Measurements from ENCODE around the gene CD200.

CD200 gene

DNA sequence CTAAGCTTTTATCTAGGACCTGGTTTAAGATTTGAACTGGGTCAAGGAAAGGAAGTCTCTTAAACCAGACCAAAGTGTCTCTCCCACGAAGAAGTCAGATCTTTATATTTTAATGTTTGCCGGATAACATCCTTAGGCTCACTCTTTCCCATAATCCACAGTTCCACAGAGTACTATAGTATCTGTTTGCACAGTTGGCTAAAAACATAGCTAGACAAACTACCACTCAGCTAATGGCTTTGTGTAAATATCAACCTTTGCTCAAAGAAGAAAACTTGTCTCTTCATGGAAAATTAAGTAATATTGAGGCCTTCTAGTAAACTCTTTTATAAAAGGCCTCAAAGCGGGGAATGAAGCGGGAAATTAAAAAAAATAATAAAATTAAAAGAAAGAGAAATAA, 25.4 kb upstream of the CD200 start:
- no peak overlapping the region for H3K4me3 ChIP-seq (ENCODE audit: low read length)
- no peak overlapping the region for H3K27ac ChIP-seq (ENCODE audit: low read length)
- H3K9ac ChIP-seq (ENCODE audit: low read depth, low read length): no peak overlapping the region
- peaks cover 30% of the 10 kb centered on the region for H3K4me1 ChIP-seq (ENCODE audit: insufficient read depth, low read length)
- H3K27me3 ChIP-seq (ENCODE audit: insufficient read depth, low read length): no peaks in the 10 kb centered on the region
- H3K36me3 ChIP-seq (ENCODE audit: insufficient read depth, low read depth, low read length): no peaks in the 10 kb centered on the region
- H3K9me3 ChIP-seq (ENCODE audit: insufficient read depth, low read depth, low read length): no peaks in the 10 kb centered on the region

DNA sequence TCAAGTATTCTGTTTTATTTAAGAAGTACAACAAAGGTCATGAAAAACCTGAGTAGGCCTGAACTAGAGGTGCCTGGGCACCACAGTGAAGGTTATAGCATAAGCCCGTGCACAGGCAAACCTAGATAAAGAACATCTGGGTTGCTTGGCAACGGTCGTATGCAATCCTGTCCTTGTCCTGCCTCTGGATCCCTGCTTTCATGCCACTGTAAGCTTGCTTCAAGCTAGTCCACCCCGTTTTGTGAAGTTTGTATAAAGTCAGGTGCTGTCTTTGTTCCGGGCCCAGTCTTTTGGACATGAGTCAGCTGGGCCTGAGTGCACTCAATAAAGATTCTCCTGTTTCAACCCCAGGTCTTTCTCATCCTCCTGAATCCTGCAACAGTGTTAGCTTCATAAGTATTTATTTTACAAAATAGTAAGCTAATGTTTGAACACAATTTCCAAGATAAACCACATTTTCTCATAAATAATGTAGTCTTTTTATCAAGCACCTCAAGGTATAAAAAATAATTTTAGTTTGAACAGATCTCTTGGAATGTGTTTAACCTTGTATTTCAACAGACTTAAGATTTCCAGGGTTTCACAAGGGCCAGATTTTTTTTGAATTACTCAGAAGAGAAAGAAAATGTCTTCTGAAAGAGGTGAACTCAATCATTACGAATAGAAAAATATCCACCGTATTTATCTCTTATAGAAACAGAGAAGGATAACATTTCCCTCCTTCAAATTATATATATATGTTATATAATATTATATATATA, 24.6 kb upstream of the CD200 start:
- Histone ChIP-seq H3K27ac (ENCODE audit: low read length) (no peak overlapping the region), H3K4me1 (ENCODE audit: insufficient read depth, low read length) (peaks cover 25% of the 10 kb centered on the region), H3K27me3 (ENCODE audit: insufficient read depth, low read length) (no peaks in the 10 kb centered on the region), H3K9ac (ENCODE audit: low read depth, low read length) (no peak overlapping the region), H3K36me3 (ENCODE audit: insufficient read depth, low read depth, low read length) (no peaks in the 10 kb centered on the region), H3K4me3 (ENCODE audit: low read length) (no peak overlapping the region), H3K9me3 (ENCODE audit: insufficient read depth, low read depth, low read length) (no peaks in the 10 kb centered on the region)

DNA sequence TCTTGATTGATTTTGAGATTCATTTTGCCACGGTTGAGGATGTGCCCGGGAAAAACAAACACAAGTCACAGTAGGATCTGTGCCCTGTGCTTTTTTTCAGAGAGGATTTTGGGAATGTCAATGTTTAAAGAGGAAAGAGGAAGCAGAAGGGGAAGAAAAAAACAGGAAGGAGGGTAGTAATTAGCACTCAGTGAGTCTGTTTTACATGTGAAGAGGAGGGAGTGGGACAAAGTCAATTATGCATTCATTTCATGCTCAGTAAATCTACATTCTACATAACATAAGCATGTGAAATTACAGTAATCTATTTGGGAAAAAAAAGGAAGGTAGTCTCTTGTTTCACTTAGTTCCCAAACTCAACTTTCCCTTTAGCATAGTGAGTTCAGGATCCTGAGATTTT, 18.3 kb upstream of the CD200 start:
- Histone ChIP-seq H3K4me1 (ENCODE audit: insufficient read depth, low read length) (peaks cover 15% of the 10 kb centered on the region; the same call in 1 of the 2 replicates), H3K9me3 (ENCODE audit: insufficient read depth, low read depth, low read length) (peaks cover 25% of the 10 kb centered on the region), H3K27ac (ENCODE audit: low read length) (peak overlapping the region; percentile 7), H3K9ac (ENCODE audit: low read depth, low read length) (no peak overlapping the region), H3K4me3 (ENCODE audit: low read length) (peak overlapping the region; percentile 22; the same call in 1 of the 2 replicates), H3K36me3 (ENCODE audit: insufficient read depth, low read depth, low read length) (0 out of 2 replicates have a peak, but pooled peaks cover 3% of the 10 kb centered on the region), H3K27me3 (ENCODE audit: insufficient read depth, low read length) (no peaks in the 10 kb centered on the region)

DNA sequence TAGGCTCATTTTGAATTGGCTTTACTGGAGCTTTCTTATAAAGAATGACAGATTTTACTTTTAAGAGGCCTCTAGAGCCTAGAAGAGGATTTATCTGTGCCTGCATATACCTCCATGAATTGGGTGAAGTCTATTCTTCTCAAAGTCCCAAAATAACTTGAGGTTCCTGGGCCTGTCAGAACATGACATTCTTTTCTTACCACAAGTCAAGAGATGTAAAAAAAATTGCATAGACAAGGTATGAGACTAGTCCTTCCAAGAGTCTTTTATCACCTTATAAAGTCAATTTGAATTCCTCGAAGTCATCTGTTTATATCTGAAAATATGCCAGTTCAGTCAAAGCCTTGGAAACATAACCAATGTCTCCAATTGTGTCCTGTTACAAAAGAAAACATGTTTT, 17.2 kb upstream of the CD200 start:
- H3K4me1 ChIP-seq (ENCODE audit: insufficient read depth, low read length): peaks cover 17% of the 10 kb centered on the region; the same call in 1 of the 2 replicates
- 0 out of 2 replicates have a peak, but pooled peaks cover 3% of the 10 kb centered on the region for H3K36me3 ChIP-seq (ENCODE audit: insufficient read depth, low read depth, low read length)
- no peak overlapping the region for H3K9ac ChIP-seq (ENCODE audit: low read depth, low read length)
- H3K27ac ChIP-seq (ENCODE audit: low read length): no peak overlapping the region
- H3K4me3 ChIP-seq (ENCODE audit: low read length): no peak overlapping the region
- peaks cover 25% of the 10 kb centered on the region for H3K9me3 ChIP-seq (ENCODE audit: insufficient read depth, low read depth, low read length)
- H3K27me3 ChIP-seq (ENCODE audit: insufficient read depth, low read length): no peaks in the 10 kb centered on the region

DNA sequence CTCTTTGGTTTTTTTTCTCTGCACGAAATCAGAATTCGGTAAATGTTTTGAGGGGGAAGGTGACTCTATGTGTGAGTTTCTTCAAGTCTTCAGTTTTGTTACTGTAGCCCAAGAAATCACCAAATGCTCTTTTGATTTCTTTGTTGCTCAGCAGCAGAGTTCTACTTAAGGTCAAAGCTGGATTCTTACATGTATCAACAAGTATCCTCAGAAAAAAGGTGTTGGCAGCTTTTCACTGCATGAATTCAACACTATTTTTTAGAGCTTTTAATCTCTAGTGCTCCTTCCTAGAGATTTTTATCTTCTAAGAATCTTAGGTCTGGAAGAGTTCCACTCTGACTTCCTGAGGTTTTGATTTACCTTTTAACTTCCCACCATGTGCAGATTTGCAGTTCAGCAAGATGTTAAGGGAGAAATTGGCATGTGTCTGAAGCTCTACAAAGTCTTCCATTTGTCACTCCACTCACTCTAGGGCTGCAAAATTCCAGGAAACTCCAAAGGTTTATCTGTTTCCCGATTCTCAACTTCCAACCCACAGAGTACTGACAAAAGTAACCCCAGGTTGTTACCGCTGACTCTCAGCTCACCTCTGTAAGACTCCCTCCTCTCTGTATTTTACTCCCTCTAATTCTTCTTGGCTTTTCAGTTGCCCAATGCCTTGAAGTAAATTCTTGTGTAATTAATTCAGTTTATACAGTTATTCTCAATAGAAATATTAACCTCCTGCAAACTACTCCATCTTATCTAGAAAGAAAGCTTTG, 13.3 kb upstream of the CD200 start:
- H3K4me3 ChIP-seq (ENCODE audit: low read length): no peak overlapping the region

DNA sequence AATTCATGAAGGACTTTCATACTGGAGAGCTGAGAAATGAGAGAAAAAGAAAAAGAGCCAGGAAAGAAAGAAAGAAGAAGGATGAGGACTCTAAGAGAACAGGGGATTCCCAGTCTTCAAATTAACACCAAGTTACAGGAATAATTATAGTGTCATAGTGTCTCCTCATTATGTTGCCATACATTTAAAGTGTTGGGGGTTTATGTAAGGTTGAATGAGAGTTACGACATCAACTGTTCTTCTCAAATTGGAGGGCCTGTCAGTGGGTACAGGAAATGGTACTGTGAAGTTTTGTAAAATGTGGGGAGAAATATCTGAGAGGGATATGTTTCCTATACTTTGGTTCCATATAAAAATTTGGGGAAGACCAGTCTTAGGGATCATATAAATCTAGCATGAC, 12.3 kb upstream of the CD200 start:
- H3K27ac ChIP-seq (ENCODE audit: low read length): no peak overlapping the region
- 0 out of 2 replicates have a peak, but pooled peaks cover 3% of the 10 kb centered on the region for H3K36me3 ChIP-seq (ENCODE audit: insufficient read depth, low read depth, low read length)
- H3K4me3 ChIP-seq (ENCODE audit: low read length): no peak overlapping the region
- H3K27me3 ChIP-seq (ENCODE audit: insufficient read depth, low read length): no peaks in the 10 kb centered on the region
- H3K9ac ChIP-seq (ENCODE audit: low read depth, low read length): no peak overlapping the region
- peaks cover 15% of the 10 kb centered on the region for H3K9me3 ChIP-seq (ENCODE audit: insufficient read depth, low read depth, low read length)
- H3K4me1 ChIP-seq (ENCODE audit: insufficient read depth, low read length): peaks cover 27% of the 10 kb centered on the region; the same call in 1 of the 2 replicates

More for the DNA sequence above, 13.3 kb upstream of the CD200 start:
- peaks cover 28% of the 10 kb centered on the region; the same call in 1 of the 2 replicates for H3K4me1 ChIP-seq (ENCODE audit: insufficient read depth, low read length)
- peaks cover 24% of the 10 kb centered on the region for H3K9me3 ChIP-seq (ENCODE audit: insufficient read depth, low read depth, low read length)
- H3K27me3 ChIP-seq (ENCODE audit: insufficient read depth, low read length): no peaks in the 10 kb centered on the region
- peak overlapping the region; percentile 36 for H3K9ac ChIP-seq (ENCODE audit: low read depth, low read length)
- H3K27ac ChIP-seq (ENCODE audit: low read length): peak overlapping the region; percentile 29
- 0 out of 2 replicates have a peak, but pooled peaks cover 3% of the 10 kb centered on the region for H3K36me3 ChIP-seq (ENCODE audit: insufficient read depth, low read depth, low read length)

DNA sequence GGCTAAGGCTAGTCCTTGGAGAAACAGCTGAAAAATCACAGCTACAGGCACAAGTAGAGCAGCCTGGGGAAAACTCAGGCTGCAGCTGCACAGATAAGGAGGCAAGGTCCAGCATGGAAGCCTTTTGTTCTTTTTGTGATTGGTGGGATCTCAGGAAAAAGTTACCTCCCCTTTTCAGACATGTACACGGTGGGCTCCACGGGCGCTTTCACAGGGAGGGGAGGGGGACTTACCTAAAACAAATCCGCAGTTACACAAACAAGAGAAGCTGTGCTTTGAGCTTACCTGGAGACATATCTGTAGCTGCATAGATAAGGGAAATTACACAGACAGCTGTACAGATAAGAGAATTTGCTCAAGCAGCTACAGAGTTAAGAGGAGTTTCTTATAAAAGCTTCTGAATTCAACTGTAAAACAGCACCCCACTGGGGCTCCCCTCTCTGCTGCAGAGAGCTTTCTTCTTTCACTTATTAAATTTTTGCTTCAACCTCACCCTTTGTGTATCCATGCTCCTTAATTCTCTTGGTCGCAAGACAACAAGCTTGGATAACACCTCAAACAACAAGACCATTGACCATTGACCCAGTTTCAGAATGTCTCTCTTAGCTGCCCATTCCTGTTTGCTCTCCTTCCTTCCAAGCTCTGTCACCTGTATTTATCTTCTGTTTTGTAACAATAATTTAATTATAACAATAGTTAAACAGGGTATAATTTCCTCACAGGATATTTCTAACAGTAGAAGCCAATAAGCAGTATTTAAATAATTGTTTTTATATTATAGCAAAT, 10.9 kb upstream of the CD200 start:
- no peaks in the 10 kb centered on the region for H3K36me3 ChIP-seq (ENCODE audit: insufficient read depth, low read depth, low read length)
- H3K27ac ChIP-seq (ENCODE audit: low read length): peak overlapping the region; percentile 29
- H3K4me3 ChIP-seq (ENCODE audit: low read length): peak overlapping the region; percentile 19; the same call in 1 of the 2 replicates
- peak overlapping the region; percentile 62; the same call in 1 of the 2 replicates for H3K9ac ChIP-seq (ENCODE audit: low read depth, low read length)
- H3K27me3 ChIP-seq (ENCODE audit: insufficient read depth, low read length): no peaks in the 10 kb centered on the region
- peaks cover 4% of the 10 kb centered on the region; the same call in 1 of the 2 replicates for H3K9me3 ChIP-seq (ENCODE audit: insufficient read depth, low read depth, low read length)
- H3K4me1 ChIP-seq (ENCODE audit: insufficient read depth, low read length): peaks cover 27% of the 10 kb centered on the region; the same call in 1 of the 2 replicates

DNA sequence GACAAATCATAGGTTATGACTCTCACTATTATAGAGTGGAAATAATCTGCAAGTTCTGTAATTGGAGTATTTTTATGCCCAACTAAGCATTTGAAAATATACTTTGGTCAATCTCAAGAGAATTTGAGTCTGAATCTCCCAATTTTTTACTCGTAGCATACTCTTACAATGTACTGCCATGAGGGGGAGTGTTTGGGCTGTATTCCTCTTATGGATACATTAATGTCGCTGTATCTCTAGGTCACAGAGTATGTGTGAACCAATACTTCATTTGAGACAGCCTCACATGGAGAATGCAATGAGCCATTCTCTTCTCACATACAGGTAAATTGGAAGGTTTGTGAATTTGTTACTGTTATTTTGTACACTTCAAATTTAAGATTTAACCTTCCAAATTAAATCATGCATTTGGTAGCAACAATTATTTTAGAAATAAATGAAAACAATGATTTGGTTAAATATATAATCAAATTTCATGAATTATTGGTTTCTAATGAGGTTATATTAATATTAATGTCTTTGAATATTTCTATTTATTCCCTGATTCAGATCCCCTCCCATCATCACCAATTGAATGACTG, 5.5 kb upstream of the CD200 start:
- H3K4me1 ChIP-seq (ENCODE audit: insufficient read depth, low read length): peaks cover 4% of the 10 kb centered on the region; the same call in 1 of the 2 replicates
- no peaks in the 10 kb centered on the region for H3K9me3 ChIP-seq (ENCODE audit: insufficient read depth, low read depth, low read length)
- H3K36me3 ChIP-seq (ENCODE audit: insufficient read depth, low read depth, low read length): no peaks in the 10 kb centered on the region
- H3K4me3 ChIP-seq (ENCODE audit: low read length): no peak overlapping the region
- no peaks in the 10 kb centered on the region for H3K27me3 ChIP-seq (ENCODE audit: insufficient read depth, low read length)
- H3K27ac ChIP-seq (ENCODE audit: low read length): no peak overlapping the region
- H3K9ac ChIP-seq (ENCODE audit: low read depth, low read length): no peak overlapping the region

DNA sequence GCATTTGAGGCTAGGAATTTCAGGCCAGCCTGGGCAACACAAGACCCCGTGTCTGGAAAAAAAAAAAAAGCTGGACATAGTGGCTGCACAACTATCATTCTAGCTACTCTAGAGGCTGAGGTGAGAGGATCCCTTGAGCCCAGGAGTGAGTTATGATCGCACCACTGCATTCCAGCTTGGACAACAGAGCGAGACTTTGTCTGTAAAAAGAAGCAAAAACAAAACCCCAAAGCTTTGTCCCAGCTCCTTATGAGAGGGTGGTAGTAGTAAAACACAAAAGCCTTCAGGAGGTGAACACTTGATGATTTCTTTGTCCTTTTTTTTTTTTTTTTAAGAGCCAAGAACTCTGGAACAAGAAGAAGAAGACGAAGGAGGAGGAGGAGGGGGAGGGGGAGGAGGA, 1.1 kb upstream of the CD200 start:
- no peaks in the 10 kb centered on the region for H3K27me3 ChIP-seq (ENCODE audit: insufficient read depth, low read length)
- no peak overlapping the region for H3K9ac ChIP-seq (ENCODE audit: low read depth, low read length)
- peaks cover 27% of the 10 kb centered on the region for H3K4me1 ChIP-seq (ENCODE audit: insufficient read depth, low read length)
- no peak overlapping the region for H3K4me3 ChIP-seq (ENCODE audit: low read length)
- peaks cover 21% of the 10 kb centered on the region for H3K36me3 ChIP-seq (ENCODE audit: insufficient read depth, low read depth, low read length)
- no peak overlapping the region for H3K27ac ChIP-seq (ENCODE audit: low read length)
- H3K9me3 ChIP-seq (ENCODE audit: insufficient read depth, low read depth, low read length): no peaks in the 10 kb centered on the region

DNA sequence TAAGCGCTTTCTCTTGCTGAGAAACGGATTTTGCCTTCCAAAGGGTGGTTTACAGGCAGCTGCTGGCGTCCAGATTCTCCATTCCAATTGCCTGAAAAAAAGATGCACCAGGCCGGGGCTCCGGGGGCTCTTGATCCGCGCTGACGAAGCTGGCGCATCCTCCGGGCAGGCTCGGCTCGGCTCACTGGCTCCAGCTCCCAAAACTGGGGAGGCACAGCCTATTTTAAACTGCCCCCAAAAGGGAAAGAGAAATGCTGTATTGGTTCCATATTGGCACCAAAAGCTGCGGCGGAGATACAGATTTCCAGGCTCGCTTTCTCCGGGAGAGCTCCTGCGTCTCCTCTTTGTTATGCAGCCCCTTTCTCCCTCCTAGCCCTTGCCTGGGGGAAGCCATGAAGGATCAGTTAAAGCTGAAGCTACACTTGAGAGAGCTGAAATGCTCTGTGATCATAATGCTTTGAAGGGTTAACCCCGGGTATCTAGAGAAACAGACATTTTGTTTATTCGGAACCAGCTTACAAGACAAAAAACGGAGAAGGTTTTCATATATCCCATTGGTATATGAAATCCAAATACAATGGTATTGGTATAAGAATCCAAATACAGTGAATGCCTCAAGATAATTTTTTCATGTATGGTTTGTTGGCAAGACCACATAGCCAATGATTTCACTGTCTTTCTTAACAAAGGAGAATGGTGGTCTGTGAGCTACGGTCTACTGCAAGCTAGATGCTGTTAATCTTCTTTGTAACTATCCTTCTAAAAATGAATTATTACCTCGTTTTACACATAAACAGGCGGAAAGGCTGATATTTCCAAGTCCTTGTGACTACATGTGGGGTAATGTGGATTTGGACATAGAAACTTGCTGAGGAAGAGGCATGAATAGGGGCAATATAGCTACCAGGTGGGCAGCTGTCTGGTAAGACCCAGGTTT, 693 bp downstream of the CD200 start:
- Histone ChIP-seq H3K4me1 (ENCODE audit: insufficient read depth, low read length) (peaks cover 40% of the 10 kb centered on the region), H3K9ac (ENCODE audit: low read depth, low read length) (peak overlapping the region; percentile 86), H3K9me3 (ENCODE audit: insufficient read depth, low read depth, low read length) (no peaks in the 10 kb centered on the region), H3K27ac (ENCODE audit: low read length) (peak overlapping the region; percentile 85), H3K27me3 (ENCODE audit: insufficient read depth, low read length) (no peaks in the 10 kb centered on the region), H3K4me3 (ENCODE audit: low read length) (peak overlapping the region; percentile 83), H3K36me3 (ENCODE audit: insufficient read depth, low read depth, low read length) (peaks cover 32% of the 10 kb centered on the region)

Data from iPS-20b (cell line).